Sigmoid colon (tissue), 4 donors: Measurements from ENCODE around the gene ANO3.

Source experiments
- POLR2A ChIP-seq, 2 donors: fragments of 450-650 bp; IDR thresholded peaks; one replicate each; pipeline ENCODE4 v1.6.1; 2016; ENCODE audit warnings: antibody characterized with exemption in 2 of 2, mild to moderate bottlenecking in 2 of 2, moderate library complexity in 2 of 2
- POLR2AphosphoS5 ChIP-seq, 4 donors: sonication (generic); formaldehyde crosslinking; IDR thresholded peaks; one replicate each; pipeline ENCODE4 v1.6.1; 2017; ENCODE audit warnings: antibody characterized with exemption in 4 of 4
- TF ChIP-seq, protein P1 (sequence below), 4 experiments: fragments of 450-650 bp in 3 of 4; fragments of 200-600 bp in 1 of 4; IDR thresholded peaks; one replicate each; pipeline ENCODE4 v1.5.1; 2016 to 2019; ENCODE audit warnings: antibody characterized with exemption in 4 of 4, mild to moderate bottlenecking in 3 of 4, moderate library complexity in 2 of 4

DNA sequence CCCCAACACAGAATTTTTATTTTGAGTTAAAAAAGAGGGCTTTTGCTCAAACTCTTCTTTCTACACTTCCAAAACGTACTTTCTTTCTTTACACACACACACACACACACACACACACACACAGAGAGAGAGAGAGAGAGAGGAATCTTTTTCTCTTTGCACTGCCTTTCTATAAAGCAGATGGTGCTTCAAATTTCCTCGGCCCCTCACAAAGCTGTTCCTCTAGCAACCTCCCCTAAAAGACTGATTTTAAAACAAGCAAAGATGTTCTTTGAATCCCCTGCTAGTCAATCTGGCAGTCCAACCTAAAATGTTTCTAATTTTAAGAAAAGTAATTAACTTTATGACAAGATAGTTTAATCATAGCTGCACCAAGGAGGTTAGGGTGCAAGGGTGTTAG is 2.7 kb upstream of the ANO3 start:
- TF ChIP-seq POLR2A (IDR thresholded peaks at IDR 0.05): no peak
- TF ChIP-seq, protein P1, sequence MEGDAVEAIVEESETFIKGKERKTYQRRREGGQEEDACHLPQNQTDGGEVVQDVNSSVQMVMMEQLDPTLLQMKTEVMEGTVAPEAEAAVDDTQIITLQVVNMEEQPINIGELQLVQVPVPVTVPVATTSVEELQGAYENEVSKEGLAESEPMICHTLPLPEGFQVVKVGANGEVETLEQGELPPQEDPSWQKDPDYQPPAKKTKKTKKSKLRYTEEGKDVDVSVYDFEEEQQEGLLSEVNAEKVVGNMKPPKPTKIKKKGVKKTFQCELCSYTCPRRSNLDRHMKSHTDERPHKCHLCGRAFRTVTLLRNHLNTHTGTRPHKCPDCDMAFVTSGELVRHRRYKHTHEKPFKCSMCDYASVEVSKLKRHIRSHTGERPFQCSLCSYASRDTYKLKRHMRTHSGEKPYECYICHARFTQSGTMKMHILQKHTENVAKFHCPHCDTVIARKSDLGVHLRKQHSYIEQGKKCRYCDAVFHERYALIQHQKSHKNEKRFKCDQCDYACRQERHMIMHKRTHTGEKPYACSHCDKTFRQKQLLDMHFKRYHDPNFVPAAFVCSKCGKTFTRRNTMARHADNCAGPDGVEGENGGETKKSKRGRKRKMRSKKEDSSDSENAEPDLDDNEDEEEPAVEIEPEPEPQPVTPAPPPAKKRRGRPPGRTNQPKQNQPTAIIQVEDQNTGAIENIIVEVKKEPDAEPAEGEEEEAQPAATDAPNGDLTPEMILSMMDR (IDR thresholded peaks at IDR 0.05): no peak
- TF ChIP-seq POLR2AphosphoS5 (IDR thresholded peaks at IDR 0.05): no peak
